ENCODE measurements around the gene ANKRD12.

DNA sequence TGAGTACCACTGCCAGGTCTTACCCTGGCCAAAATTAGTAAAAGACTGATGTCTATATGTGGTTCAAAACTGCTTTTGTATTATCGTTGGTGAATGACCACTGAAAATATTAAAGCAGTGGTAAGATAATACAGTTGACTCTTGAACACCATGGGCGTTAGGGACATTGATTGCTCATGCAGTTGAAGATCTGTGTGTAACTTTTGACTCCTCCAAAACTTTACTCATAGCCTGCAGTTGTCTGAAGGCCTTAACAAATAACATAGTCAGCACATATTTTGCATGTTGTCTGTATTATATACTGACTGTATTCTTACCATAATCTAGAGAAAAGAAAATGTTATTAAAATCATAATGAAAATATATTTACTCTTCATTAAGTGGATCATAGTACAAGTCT is 5.8 kb upstream of the ANKRD12 start:
- TF ChIP-seq, protein P1, sequence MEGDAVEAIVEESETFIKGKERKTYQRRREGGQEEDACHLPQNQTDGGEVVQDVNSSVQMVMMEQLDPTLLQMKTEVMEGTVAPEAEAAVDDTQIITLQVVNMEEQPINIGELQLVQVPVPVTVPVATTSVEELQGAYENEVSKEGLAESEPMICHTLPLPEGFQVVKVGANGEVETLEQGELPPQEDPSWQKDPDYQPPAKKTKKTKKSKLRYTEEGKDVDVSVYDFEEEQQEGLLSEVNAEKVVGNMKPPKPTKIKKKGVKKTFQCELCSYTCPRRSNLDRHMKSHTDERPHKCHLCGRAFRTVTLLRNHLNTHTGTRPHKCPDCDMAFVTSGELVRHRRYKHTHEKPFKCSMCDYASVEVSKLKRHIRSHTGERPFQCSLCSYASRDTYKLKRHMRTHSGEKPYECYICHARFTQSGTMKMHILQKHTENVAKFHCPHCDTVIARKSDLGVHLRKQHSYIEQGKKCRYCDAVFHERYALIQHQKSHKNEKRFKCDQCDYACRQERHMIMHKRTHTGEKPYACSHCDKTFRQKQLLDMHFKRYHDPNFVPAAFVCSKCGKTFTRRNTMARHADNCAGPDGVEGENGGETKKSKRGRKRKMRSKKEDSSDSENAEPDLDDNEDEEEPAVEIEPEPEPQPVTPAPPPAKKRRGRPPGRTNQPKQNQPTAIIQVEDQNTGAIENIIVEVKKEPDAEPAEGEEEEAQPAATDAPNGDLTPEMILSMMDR (IDR thresholded peaks at IDR 0.05), result no peak
- no peak for TF ChIP-seq POLR2A (IDR thresholded peaks at IDR 0.05)

All from Peyer's patch (tissue), 4 donors.